H1 (cell line): ENCODE data around the gene AP4B1. TPM values are rescaled to one million over a fixed set of nuclear protein-coding genes. Genes with fewer than 3 reads are reported as not detected.

ENCODE experiments used
- CBX8 ChIP-seq: fragments of 300-800, 300-1000 bp; sonication (generic); IDR thresholded peaks from 2 replicates; pipeline ENCODE4 v1.7.1; 2016; ENCODE audit warnings: low read depth, low read length, borderline replicate concordance
- CTBP2 ChIP-seq: IDR thresholded peaks from 2 replicates; pipeline ENCODE4 v1.7.0; 2011; ENCODE audit warnings: borderline replicate concordance, mild to moderate bottlenecking, moderate library complexity, mixed read lengths, low read length; ENCODE audit not compliant: insufficient read depth, insufficient read length
- KDM5A ChIP-seq: fragments of 200-600 bp; IDR thresholded peaks from 2 replicates; pipeline ENCODE4 v1.7.1; 2012; ENCODE audit warnings: mild to moderate bottlenecking, low read length, inconsistent platforms, mixed read lengths
- polyA plus RNA-seq, 7 experiments: library from polyadenylated mRNA; depleted of rRNA in 3 of 7; stranded (reverse) in 5 of 7; unstranded in 2 of 7; fragments of >200 nt in 5 of 7; fragments of 200-250 nt in 2 of 7; gene quantifications; 1 replicate in 5 of 7; 2 replicates in 1 of 7; 4 replicates in 1 of 7; pipeline versions ENCODE4 v1.2.1 to v1.2.3, GENCODE V29; 2011 to 2013; ENCODE audit warnings: missing spikeins in 2 of 7, mixed read lengths in 2 of 7
- total RNA-seq: library from RNA; stranded (reverse); fragmentation: NEBNext Ultra II Directional; extraction: Animal tissue kit (Norgen Biotek cat#: 25700); gene quantifications from 2 replicates; pipeline ENCODE4 v1.2.1, GENCODE V29; 2021
- TF ChIP-seq, protein P1 (sequence below): fragments of 300-600 bp; sonication (generic); IDR thresholded peaks from 2 replicates; pipeline ENCODE4 v1.7.1; 2012; ENCODE audit warnings: low read length, moderate library complexity, mild to moderate bottlenecking, inconsistent platforms; ENCODE audit not compliant: insufficient replicate concordance
- TF ChIP-seq, protein P2 (sequence below): IDR thresholded peaks from 2 replicates; pipeline ENCODE4 v1.6.1; 2012; ENCODE audit warnings: inconsistent platforms

The AP4B1 gene
- total and polyA plus RNA-seq, 2 of the 8 experiments (the other 6 are each of a cell fraction or from before 2014, with no cell fraction given) = 8.9 to 9.0 TPM

DNA sequence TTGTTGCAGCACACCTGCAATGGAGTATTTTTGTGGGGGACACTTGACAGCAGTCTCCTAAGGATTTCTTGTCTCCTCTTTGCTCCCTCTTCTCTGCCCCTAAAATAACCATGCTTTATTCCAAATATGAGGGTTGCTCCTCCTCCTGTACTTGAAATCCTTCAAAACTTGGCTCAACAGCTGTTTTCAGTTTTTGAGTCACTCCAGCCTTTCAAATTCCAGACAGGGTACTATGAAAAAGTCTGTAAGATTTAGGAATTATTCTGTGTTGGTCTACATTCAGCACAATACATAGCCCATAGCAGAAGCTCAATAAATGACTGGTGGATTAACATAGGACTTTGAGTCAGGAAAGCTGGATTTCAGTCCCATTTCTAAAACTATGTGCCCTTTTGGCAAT lies 5.5 kb downstream of the AP4B1 start (continued):
- TF ChIP-seq, protein P1, sequence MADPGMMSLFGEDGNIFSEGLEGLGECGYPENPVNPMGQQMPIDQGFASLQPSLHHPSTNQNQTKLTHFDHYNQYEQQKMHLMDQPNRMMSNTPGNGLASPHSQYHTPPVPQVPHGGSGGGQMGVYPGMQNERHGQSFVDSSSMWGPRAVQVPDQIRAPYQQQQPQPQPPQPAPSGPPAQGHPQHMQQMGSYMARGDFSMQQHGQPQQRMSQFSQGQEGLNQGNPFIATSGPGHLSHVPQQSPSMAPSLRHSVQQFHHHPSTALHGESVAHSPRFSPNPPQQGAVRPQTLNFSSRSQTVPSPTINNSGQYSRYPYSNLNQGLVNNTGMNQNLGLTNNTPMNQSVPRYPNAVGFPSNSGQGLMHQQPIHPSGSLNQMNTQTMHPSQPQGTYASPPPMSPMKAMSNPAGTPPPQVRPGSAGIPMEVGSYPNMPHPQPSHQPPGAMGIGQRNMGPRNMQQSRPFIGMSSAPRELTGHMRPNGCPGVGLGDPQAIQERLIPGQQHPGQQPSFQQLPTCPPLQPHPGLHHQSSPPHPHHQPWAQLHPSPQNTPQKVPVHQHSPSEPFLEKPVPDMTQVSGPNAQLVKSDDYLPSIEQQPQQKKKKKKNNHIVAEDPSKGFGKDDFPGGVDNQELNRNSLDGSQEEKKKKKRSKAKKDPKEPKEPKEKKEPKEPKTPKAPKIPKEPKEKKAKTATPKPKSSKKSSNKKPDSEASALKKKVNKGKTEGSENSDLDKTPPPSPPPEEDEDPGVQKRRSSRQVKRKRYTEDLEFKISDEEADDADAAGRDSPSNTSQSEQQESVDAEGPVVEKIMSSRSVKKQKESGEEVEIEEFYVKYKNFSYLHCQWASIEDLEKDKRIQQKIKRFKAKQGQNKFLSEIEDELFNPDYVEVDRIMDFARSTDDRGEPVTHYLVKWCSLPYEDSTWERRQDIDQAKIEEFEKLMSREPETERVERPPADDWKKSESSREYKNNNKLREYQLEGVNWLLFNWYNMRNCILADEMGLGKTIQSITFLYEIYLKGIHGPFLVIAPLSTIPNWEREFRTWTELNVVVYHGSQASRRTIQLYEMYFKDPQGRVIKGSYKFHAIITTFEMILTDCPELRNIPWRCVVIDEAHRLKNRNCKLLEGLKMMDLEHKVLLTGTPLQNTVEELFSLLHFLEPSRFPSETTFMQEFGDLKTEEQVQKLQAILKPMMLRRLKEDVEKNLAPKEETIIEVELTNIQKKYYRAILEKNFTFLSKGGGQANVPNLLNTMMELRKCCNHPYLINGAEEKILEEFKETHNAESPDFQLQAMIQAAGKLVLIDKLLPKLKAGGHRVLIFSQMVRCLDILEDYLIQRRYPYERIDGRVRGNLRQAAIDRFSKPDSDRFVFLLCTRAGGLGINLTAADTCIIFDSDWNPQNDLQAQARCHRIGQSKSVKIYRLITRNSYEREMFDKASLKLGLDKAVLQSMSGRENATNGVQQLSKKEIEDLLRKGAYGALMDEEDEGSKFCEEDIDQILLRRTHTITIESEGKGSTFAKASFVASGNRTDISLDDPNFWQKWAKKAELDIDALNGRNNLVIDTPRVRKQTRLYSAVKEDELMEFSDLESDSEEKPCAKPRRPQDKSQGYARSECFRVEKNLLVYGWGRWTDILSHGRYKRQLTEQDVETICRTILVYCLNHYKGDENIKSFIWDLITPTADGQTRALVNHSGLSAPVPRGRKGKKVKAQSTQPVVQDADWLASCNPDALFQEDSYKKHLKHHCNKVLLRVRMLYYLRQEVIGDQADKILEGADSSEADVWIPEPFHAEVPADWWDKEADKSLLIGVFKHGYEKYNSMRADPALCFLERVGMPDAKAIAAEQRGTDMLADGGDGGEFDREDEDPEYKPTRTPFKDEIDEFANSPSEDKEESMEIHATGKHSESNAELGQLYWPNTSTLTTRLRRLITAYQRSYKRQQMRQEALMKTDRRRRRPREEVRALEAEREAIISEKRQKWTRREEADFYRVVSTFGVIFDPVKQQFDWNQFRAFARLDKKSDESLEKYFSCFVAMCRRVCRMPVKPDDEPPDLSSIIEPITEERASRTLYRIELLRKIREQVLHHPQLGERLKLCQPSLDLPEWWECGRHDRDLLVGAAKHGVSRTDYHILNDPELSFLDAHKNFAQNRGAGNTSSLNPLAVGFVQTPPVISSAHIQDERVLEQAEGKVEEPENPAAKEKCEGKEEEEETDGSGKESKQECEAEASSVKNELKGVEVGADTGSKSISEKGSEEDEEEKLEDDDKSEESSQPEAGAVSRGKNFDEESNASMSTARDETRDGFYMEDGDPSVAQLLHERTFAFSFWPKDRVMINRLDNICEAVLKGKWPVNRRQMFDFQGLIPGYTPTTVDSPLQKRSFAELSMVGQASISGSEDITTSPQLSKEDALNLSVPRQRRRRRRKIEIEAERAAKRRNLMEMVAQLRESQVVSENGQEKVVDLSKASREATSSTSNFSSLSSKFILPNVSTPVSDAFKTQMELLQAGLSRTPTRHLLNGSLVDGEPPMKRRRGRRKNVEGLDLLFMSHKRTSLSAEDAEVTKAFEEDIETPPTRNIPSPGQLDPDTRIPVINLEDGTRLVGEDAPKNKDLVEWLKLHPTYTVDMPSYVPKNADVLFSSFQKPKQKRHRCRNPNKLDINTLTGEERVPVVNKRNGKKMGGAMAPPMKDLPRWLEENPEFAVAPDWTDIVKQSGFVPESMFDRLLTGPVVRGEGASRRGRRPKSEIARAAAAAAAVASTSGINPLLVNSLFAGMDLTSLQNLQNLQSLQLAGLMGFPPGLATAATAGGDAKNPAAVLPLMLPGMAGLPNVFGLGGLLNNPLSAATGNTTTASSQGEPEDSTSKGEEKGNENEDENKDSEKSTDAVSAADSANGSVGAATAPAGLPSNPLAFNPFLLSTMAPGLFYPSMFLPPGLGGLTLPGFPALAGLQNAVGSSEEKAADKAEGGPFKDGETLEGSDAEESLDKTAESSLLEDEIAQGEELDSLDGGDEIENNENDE = no peak
- TF ChIP-seq CTBP2 (no peak), KDM5A (no peak), CBX8 (no peak)
- TF ChIP-seq, protein P2, sequence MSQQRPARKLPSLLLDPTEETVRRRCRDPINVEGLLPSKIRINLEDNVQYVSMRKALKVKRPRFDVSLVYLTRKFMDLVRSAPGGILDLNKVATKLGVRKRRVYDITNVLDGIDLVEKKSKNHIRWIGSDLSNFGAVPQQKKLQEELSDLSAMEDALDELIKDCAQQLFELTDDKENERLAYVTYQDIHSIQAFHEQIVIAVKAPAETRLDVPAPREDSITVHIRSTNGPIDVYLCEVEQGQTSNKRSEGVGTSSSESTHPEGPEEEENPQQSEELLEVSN = no peak
- TF ChIP-seq, all 59 proteins: peak for 0
